Measurements from ENCODE around the gene IRAK1BP1. TPM values are rescaled to one million over a fixed set of nuclear protein-coding genes. Genes with fewer than 3 reads are reported as not detected.
"Not testable (repeated sequence)": the region's sequence is repeated elsewhere in the genome, so short reads cannot be mapped to it uniquely, and the experiment has no call there.

IRAK1BP1 gene
- polyA plus RNA-seq, 1 donor (not counting 4 experiments of a cell fraction or from before 2014, with no cell fraction given), result 3.8 TPM

DNA sequence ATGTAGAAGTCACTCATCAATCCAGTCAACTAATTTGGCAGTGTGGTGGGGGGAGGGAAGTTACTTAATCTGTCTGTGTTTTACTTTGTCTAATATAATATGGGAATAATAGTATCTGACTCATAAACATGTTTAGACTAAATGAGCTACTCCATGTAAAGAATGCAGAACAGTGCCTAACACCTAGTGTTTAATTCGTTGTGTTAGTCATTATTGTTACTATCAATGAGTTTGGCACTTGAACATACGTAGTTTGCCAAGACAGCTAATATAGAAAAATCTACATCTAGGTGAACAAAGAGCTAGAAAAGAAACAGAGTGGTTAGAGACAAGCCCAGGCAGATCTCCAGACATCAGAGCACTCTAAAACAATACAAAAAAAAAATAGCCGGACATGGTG, 49.1 kb downstream of the IRAK1BP1 start:
- peaks cover 4% of the 10 kb centered on the region for H3K9me3 ChIP-seq (ENCODE audit: control insufficient read depth, low read depth, low read length)
- peak; percentile 74 for FAIRE-seq
- dilution Hi-C loops (cut with MboI; ENCODE audit: extremely low pct_ligation_motif_present, low sequenced_read_pairs), result no loop called here
- TF ChIP-seq CTCF (optimal IDR thresholded peaks at IDR 0.05 in 1 of 3, IDR thresholded peaks at IDR 0.05 in 1 of 3, conservative IDR thresholded peaks at IDR 0.05 in 1 of 3; ENCODE audit: extremely low read depth in 1 of 3, insufficient read depth in 2 of 3, low read length in 3 of 3) (no peak), EZH2 (IDR thresholded peaks at IDR 0.05; ENCODE audit: low read length) (no peak)
- H3K79me2 ChIP-seq (ENCODE audit: control insufficient read depth, insufficient read depth, low read length), result no peaks in the 10 kb centered on the region
- H3K27me3 ChIP-seq (ENCODE audit: control insufficient read depth, extremely low read depth, insufficient read depth, low read length), result no peaks in the 10 kb centered on the region
- H4K20me1 ChIP-seq (ENCODE audit: control insufficient read depth, extremely low read depth, insufficient read depth, low read length), result no peaks in the 10 kb centered on the region
- H2AFZ ChIP-seq (ENCODE audit: control insufficient read depth, low read length), result no peak overlapping the region
- no peaks in the 10 kb centered on the region for H3K9me1 ChIP-seq (ENCODE audit: control insufficient read depth, extremely low read depth, insufficient read depth, low read length)
- H3K4me2 ChIP-seq (ENCODE audit: control insufficient read depth, extremely low read depth, insufficient read depth, low read depth, low read length), result no peak overlapping the region
- no peak overlapping the region for H3K27ac ChIP-seq (ENCODE audit: control insufficient read depth, insufficient read depth, low read length)
- DNase-seq (ENCODE audit: low read depth, low spot score), result peak; percentile 81
- H3K9ac ChIP-seq (ENCODE audit: control insufficient read depth, extremely low read depth, insufficient read depth, low read length), result no peak overlapping the region
- peaks cover 16% of the 10 kb centered on the region for H3K4me1 ChIP-seq (ENCODE audit: control insufficient read depth, extremely low read depth, insufficient read depth, low read length)
- H3K4me3 ChIP-seq (ENCODE audit: control insufficient read depth in 2 of 3, extremely low read depth in 1 of 3, insufficient read depth in 2 of 3, low read depth in 1 of 3, low read length in 3 of 3), result no peak overlapping the region
- H3K36me3 ChIP-seq (ENCODE audit: control insufficient read depth in 2 of 2, extremely low read depth in 1 of 2, insufficient read depth in 2 of 2, low read length in 2 of 2), result no peaks in the 10 kb centered on the region

DNA sequence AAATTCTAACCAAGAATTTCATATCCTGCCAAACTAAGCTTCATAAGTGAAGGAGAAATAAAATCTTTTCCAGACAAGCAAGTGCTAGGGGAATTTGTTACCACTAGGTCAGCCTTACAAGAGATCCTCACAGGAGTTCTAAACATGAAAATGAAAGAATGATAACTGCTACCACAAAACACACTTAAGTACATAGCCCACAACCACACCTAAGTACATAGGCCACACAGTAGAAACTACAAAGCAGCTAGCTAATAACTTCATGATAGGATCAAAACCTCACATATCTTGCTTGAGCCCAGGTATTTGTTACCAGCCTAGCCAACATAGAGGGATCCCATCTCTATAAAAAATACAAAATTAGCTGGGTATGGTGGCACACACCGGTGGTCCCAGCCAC, 50.4 kb downstream of the IRAK1BP1 start:
- no peaks in the 10 kb centered on the region for H3K79me2 ChIP-seq (ENCODE audit: control insufficient read depth, insufficient read depth, low read length)
- H3K4me2 ChIP-seq (ENCODE audit: control insufficient read depth, extremely low read depth, insufficient read depth, low read depth, low read length), result no peak overlapping the region
- DNase-seq (ENCODE audit: low read depth, low spot score) (no peak), FAIRE-seq (no peak)
- H3K4me1 ChIP-seq (ENCODE audit: control insufficient read depth, extremely low read depth, insufficient read depth, low read length), result peaks cover 15% of the 10 kb centered on the region
- H3K9ac ChIP-seq (ENCODE audit: control insufficient read depth, extremely low read depth, insufficient read depth, low read length), result no peak overlapping the region
- H2AFZ ChIP-seq (ENCODE audit: control insufficient read depth, low read length), result no peak overlapping the region
- H4K20me1 ChIP-seq (ENCODE audit: control insufficient read depth, extremely low read depth, insufficient read depth, low read length), result no peaks in the 10 kb centered on the region
- no peak overlapping the region for H3K27ac ChIP-seq (ENCODE audit: control insufficient read depth, insufficient read depth, low read length)
- dilution Hi-C loops (cut with MboI; ENCODE audit: extremely low pct_ligation_motif_present, low sequenced_read_pairs), result no loop called here
- no peaks in the 10 kb centered on the region for H3K27me3 ChIP-seq (ENCODE audit: control insufficient read depth, extremely low read depth, insufficient read depth, low read length)
- no peaks in the 10 kb centered on the region for H3K9me1 ChIP-seq (ENCODE audit: control insufficient read depth, extremely low read depth, insufficient read depth, low read length)
- TF ChIP-seq EZH2 (IDR thresholded peaks at IDR 0.05; ENCODE audit: low read length), result no peak
- TF ChIP-seq CTCF (optimal IDR thresholded peaks at IDR 0.05 in 1 of 3, IDR thresholded peaks at IDR 0.05 in 1 of 3, conservative IDR thresholded peaks at IDR 0.05 in 1 of 3; ENCODE audit: extremely low read depth in 1 of 3, insufficient read depth in 2 of 3, low read length in 3 of 3), result no peak
- H3K36me3 ChIP-seq (ENCODE audit: control insufficient read depth in 2 of 2, extremely low read depth in 1 of 2, insufficient read depth in 2 of 2, low read length in 2 of 2), result no peaks in the 10 kb centered on the region
- H3K9me3 ChIP-seq (ENCODE audit: control insufficient read depth, low read depth, low read length), result peaks cover 4% of the 10 kb centered on the region
- no peak overlapping the region for H3K4me3 ChIP-seq (ENCODE audit: control insufficient read depth in 2 of 3, extremely low read depth in 1 of 3, insufficient read depth in 2 of 3, low read depth in 1 of 3, low read length in 3 of 3)

DNA sequence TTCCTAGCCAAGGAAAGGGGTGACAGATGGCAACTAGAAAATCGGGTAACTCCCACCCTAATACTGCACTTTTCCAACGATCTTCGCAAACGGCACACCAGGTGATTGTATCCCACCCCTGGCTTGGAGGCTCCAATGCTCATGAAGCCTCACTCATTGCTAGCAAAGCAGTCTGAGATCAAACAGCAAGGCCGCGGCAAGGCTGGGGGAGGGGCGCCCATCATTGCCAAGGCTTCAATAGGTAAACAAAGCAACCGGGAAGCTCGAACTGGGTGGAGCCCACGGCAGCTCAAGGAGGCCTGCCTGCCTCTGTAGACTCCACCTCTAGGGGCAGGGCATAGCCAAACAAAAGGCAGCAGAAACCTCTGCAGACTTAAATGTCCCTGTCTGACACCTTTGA, 53.8 kb downstream of the IRAK1BP1 start:
- FAIRE-seq, result not testable (repeated sequence)

More for the DNA sequence above, 53.8 kb downstream of the IRAK1BP1 start:
- DNase-seq (ENCODE audit: low read depth, low spot score); H3K9ac ChIP-seq (ENCODE audit: control insufficient read depth, extremely low read depth, insufficient read depth, low read length); H3K4me3 ChIP-seq (ENCODE audit: control insufficient read depth in 2 of 3, extremely low read depth in 1 of 3, insufficient read depth in 2 of 3, low read depth in 1 of 3, low read length in 3 of 3); H3K4me2 ChIP-seq (ENCODE audit: control insufficient read depth, extremely low read depth, insufficient read depth, low read depth, low read length); H4K20me1 ChIP-seq (ENCODE audit: control insufficient read depth, extremely low read depth, insufficient read depth, low read length); H3K9me1 ChIP-seq (ENCODE audit: control insufficient read depth, extremely low read depth, insufficient read depth, low read length); H3K79me2 ChIP-seq (ENCODE audit: control insufficient read depth, insufficient read depth, low read length); H3K36me3 ChIP-seq (ENCODE audit: control insufficient read depth in 2 of 2, extremely low read depth in 1 of 2, insufficient read depth in 2 of 2, low read length in 2 of 2); H3K27ac ChIP-seq (ENCODE audit: control insufficient read depth, insufficient read depth, low read length); H3K27me3 ChIP-seq (ENCODE audit: control insufficient read depth, extremely low read depth, insufficient read depth, low read length); dilution Hi-C loops (cut with MboI; ENCODE audit: extremely low pct_ligation_motif_present, low sequenced_read_pairs); H3K9me3 ChIP-seq (ENCODE audit: control insufficient read depth, low read depth, low read length); H3K4me1 ChIP-seq (ENCODE audit: control insufficient read depth, extremely low read depth, insufficient read depth, low read length); H2AFZ ChIP-seq (ENCODE audit: control insufficient read depth, low read length): not testable (repeated sequence)
